Lung (tissue), 12 donors: ENCODE results near the gene EGR1. TPM values are rescaled to one million over a fixed set of nuclear protein-coding genes. Genes with fewer than 3 reads are reported as not detected.

Experiments
- ATAC-seq: fragments of 200-7000 bp; cut with Tn5 transposase; one replicate; pipeline ENCODE4 v1.9.1; 2020; ENCODE audit warnings: moderate number of reproducible peaks; ENCODE audit not compliant: insufficient read depth, low FRiP score
- DNase-seq, 3 donors: peaks; one replicate each; pipeline ENCODE4 v3.0.0-alpha.2; 2013 to 2017
- H3K27ac ChIP-seq, 2 donors: one replicate each; pipeline ENCODE4 v1.5.1; 2013; ENCODE audit warnings: mild to moderate bottlenecking in 2 of 2, moderate library complexity in 2 of 2, control low read depth in 1 of 2, inconsistent platforms in 1 of 2, low read depth in 1 of 2, low read length in 1 of 2
- H3K27me3 ChIP-seq, 3 donors: one replicate each; pipeline ENCODE4 v1.5.1; 2013; ENCODE audit warnings: low read length in 2 of 3; ENCODE audit not compliant: control insufficient read depth in 3 of 3, insufficient read depth in 3 of 3
- H3K36me3 ChIP-seq, 4 donors: one replicate each; pipeline ENCODE4 v1.5.1; 2013; ENCODE audit warnings: low read length in 4 of 4, mild to moderate bottlenecking in 1 of 4, moderate library complexity in 1 of 4; ENCODE audit not compliant: control insufficient read depth in 4 of 4, insufficient read depth in 4 of 4
- H3K4me1 ChIP-seq, 5 donors: one replicate each; pipeline ENCODE4 v1.5.1; 2013; ENCODE audit warnings: low read length in 5 of 5, mild to moderate bottlenecking in 2 of 5, moderate library complexity in 1 of 5; ENCODE audit not compliant: control insufficient read depth in 5 of 5, insufficient read depth in 5 of 5
- H3K4me3 ChIP-seq: one replicate; pipeline ENCODE4 v1.5.1; 2013; ENCODE audit warnings: mild to moderate bottlenecking, control low read depth, moderate library complexity
- H3K9ac ChIP-seq, 2 donors: one replicate each; pipeline ENCODE4 v1.5.1; 2013; ENCODE audit warnings: low read length in 2 of 2, control low read depth in 1 of 2; ENCODE audit not compliant: insufficient read depth in 1 of 2
- H3K9me3 ChIP-seq, 4 donors: one replicate each; pipeline ENCODE4 v1.5.1; 2013; ENCODE audit warnings: low read length in 3 of 4, mild to moderate bottlenecking in 1 of 4, moderate library complexity in 1 of 4; ENCODE audit not compliant: control insufficient read depth in 4 of 4, insufficient read depth in 3 of 4
- CTCF ChIP-seq: IDR thresholded peaks from 2 replicates; pipeline ENCODE4 v1.5.1; 2012; ENCODE audit warnings: mild to moderate bottlenecking; ENCODE audit errors: control extremely low read depth, extremely low read depth
- WGBS, 2 donors: extraction: QIAGEN DNeasy Blood & Tissue Kit; methylation state at CpG; one replicate each; pipeline ENCODE4 v1.1.7; 2013; 5-methylcytosine and 5-hydroxymethylcytosine counted together
- polyA plus RNA-seq, 2 donors: library from polyadenylated mRNA; stranded (reverse); fragments of 200-250 nt; gene quantifications; one replicate each; pipeline ENCODE4 v1.2.1, GENCODE V29; 2013
- total RNA-seq, 2 donors: library from RNA; depleted of rRNA in 1 of 2; stranded (reverse); fragments of >200 nt in 1 of 2; gene quantifications; one replicate each; pipeline ENCODE4 v1.2.1, GENCODE V29; 2014 to 2021
- donor health status: control.
- donor health status: control.
- donor health status: Bipolar disorder and iron deficiency.
- donor health status: healthy.
- donor health status: DM: yes; HTN: yes; CAD: no.

The EGR1 gene
- total and polyA plus RNA-seq, 4 donors: 15.8 to 126 (median 30.7) TPM

GRCh38 chr5:138508958-138509357 lies 43.7 kb downstream of the EGR1 start:
- DNase-seq (no peak), ATAC-seq (no peak)
- no peak for TF ChIP-seq CTCF
- 50 to 52% methylated on average over 3 of the region's 3 CpGs for WGBS, 2 donors
- H3K27me3 ChIP-seq: no peaks in the 10 kb centered on the region
- H3K4me3 ChIP-seq: no peak overlapping the region
- H3K9ac ChIP-seq: no peak overlapping the region
- no peaks in the 10 kb centered on the region for H3K9me3 ChIP-seq
- H3K4me1 ChIP-seq: peaks cover 0 to 2% (median 0%) of the 10 kb centered on the region in 5 donors
- peaks cover 19 to 46% (median 29%) of the 10 kb centered on the region in 4 donors for H3K36me3 ChIP-seq
- no peak overlapping the region for H3K27ac ChIP-seq

- DNase-seq (no peak), ATAC-seq (no peak)
- H3K27ac ChIP-seq: no peak overlapping the region
- 95 to 96% methylated on average over 1 of the region's 1 CpG for WGBS, 2 donors
- peaks cover 27 to 56% (median 42%) of the 10 kb centered on the region in 4 donors for H3K36me3 ChIP-seq
- no peaks in the 10 kb centered on the region for H3K27me3 ChIP-seq
- no peak for TF ChIP-seq CTCF
- H3K9ac ChIP-seq: no peak overlapping the region
- H3K9me3 ChIP-seq: no peaks in the 10 kb centered on the region
- no peak overlapping the region for H3K4me3 ChIP-seq
- H3K4me1 ChIP-seq: peaks cover 0 to 2% (median 0%) of the 10 kb centered on the region in 5 donors
These were observed 48.7 kb downstream of the EGR1 start for GRCh38 chr5:138514021-138514420.

- no peak overlapping the region for H3K4me3 ChIP-seq
- H3K4me1 ChIP-seq: peaks cover 0 to 3% (median 0%) of the 10 kb centered on the region in 5 donors
- DNase-seq (peak in 1 of 3 donors; percentile 60), ATAC-seq (no peak)
- TF ChIP-seq CTCF: no peak
- no peak overlapping the region for H3K9ac ChIP-seq
- no peak overlapping the region for H3K27ac ChIP-seq
- peaks cover 25 to 51% (median 39%) of the 10 kb centered on the region in 4 donors for H3K36me3 ChIP-seq
- H3K9me3 ChIP-seq: no peaks in the 10 kb centered on the region
- no peaks in the 10 kb centered on the region for H3K27me3 ChIP-seq
- 68 to 90% methylated on average over 3 of the region's 3 CpGs for WGBS, 2 donors
These were observed 50.4 kb downstream of the EGR1 start for GRCh38 chr5:138515556-138516245.

- 95 to 98% methylated on average over 4 of the region's 4 CpGs for WGBS, 2 donors
- Histone ChIP-seq H3K4me3 (no peak overlapping the region), H3K4me1 (peaks cover 0 to 4% (median 3%) of the 10 kb centered on the region in 5 donors), H3K27ac (no peak overlapping the region), H3K9ac (no peak overlapping the region), H3K36me3 (peaks cover 19 to 40% (median 33%) of the 10 kb centered on the region in 4 donors), H3K27me3 (no peaks in the 10 kb centered on the region), H3K9me3 (no peaks in the 10 kb centered on the region)
- ATAC-seq (no peak), DNase-seq (no peak)
- TF ChIP-seq CTCF: no peak
These were observed 52.2 kb downstream of the EGR1 start for GRCh38 chr5:138517437-138517836.
